ENCODE data around the gene HS3ST5.

HS3ST5 gene

DNA sequence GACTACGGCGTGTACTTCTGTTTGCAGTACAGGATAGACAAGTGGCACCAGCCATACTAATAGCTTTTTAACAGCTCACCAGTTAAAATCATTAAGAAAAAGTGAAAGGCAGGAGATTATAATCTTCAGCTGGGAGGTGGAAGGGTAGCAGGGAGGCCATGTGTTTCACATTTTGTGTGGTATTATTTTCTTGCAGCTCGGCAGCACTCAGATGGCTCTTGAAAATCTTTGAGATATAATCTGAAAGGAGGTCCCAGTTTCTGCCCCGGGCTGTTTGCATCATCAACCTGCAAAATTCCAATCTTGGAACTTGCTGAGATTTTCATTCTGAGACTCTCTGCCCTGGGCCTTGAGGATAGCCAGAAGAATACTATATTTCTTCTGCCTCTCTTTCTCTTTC is 284.4 kb downstream of the HS3ST5 start:
- no peak for TF ChIP-seq TAF1 (IDR thresholded peaks at IDR 0.05; ENCODE audit: borderline replicate concordance, insufficient read depth, low read length)
- TF ChIP-seq SIN3A (IDR thresholded peaks at IDR 0.05; ENCODE audit: borderline replicate concordance, insufficient read depth, low read length) = no peak
- no peak for TF ChIP-seq POLR2AphosphoS5 (IDR thresholded peaks at IDR 0.05; ENCODE audit: low read depth, low read length)
- no peak for TF ChIP-seq REST (IDR thresholded peaks at IDR 0.05; ENCODE audit: insufficient read depth in 1 of 2, low read depth in 2 of 2, low read length in 2 of 2)
- no peak for TF ChIP-seq FOXP2 (optimal IDR thresholded peaks at IDR 0.05; ENCODE audit: borderline replicate concordance, extremely low read depth, extremely low read length, insufficient read depth)

DNA sequence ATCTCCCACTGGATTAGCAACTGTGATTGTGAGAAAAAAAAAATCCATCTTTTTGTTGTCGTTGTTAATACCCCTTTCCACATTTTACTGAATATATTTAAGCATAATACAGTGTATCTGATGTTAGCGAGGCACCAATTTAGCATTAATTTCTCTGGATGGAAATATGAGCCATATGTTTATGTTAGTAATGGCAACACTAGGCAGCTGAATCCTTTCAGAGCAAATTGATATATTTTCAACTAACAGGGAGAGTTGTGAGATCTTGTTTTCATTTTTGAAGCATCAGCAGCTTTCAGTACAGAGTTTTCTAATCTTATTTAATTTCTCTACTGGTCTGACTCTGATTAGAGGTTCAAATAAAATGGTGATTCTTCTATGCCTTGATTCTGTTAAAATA is 287.1 kb downstream of the HS3ST5 start:
- TF ChIP-seq FOXP2 (optimal IDR thresholded peaks at IDR 0.05; ENCODE audit: borderline replicate concordance, extremely low read depth, extremely low read length, insufficient read depth) (no peak), SIN3A (IDR thresholded peaks at IDR 0.05; ENCODE audit: borderline replicate concordance, insufficient read depth, low read length) (no peak), TAF1 (IDR thresholded peaks at IDR 0.05; ENCODE audit: borderline replicate concordance, insufficient read depth, low read length) (no peak), REST (IDR thresholded peaks at IDR 0.05; ENCODE audit: insufficient read depth in 1 of 2, low read depth in 2 of 2, low read length in 2 of 2) (no peak), POLR2AphosphoS5 (IDR thresholded peaks at IDR 0.05; ENCODE audit: low read depth, low read length) (no peak)

DNA sequence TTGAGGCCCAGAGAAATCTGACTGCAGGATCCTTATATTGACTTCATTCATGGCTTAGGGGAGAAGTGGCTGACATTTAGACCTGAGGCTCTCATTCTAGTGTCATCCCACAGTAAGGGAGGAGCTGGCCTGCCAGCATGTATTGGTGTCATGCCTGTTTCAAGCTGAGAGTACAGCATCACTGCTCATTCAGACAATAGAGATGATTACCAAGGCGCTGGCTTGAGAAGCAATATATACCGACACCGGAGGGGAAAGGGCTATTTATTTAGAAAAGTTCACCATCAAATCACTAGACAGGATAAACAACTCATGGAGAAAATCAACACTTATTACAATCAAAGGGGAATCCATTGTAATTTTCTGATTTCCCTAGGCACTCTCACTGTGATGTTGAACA is 287.5 kb downstream of the HS3ST5 start:
- TF ChIP-seq FOXP2 (optimal IDR thresholded peaks at IDR 0.05; ENCODE audit: borderline replicate concordance, extremely low read depth, extremely low read length, insufficient read depth) (no peak), REST (IDR thresholded peaks at IDR 0.05; ENCODE audit: insufficient read depth in 1 of 2, low read depth in 2 of 2, low read length in 2 of 2) (no peak), SIN3A (IDR thresholded peaks at IDR 0.05; ENCODE audit: borderline replicate concordance, insufficient read depth, low read length) (no peak), TAF1 (IDR thresholded peaks at IDR 0.05; ENCODE audit: borderline replicate concordance, insufficient read depth, low read length) (no peak), POLR2AphosphoS5 (IDR thresholded peaks at IDR 0.05; ENCODE audit: low read depth, low read length) (no peak)

DNA sequence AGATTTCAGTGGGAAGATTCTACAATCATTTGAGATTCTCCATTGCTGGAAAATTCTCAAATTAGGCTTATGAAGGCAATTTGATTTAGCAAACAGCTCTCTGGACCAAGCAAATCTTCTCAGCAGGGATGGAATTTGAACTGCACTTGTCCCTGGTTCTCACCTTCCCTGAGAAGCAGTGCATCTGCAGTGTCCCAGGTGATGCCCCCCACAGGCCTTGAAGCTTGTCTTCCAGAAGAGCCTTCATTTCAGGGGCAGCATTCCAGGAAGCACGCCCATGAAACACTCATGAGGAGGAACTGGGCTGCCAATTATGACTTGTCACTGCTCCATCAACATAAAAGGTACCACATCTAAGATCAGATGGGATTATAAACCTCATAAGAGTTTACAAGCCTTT is 289.0 kb downstream of the HS3ST5 start:
- no peak for TF ChIP-seq REST (IDR thresholded peaks at IDR 0.05; ENCODE audit: insufficient read depth in 1 of 2, low read depth in 2 of 2, low read length in 2 of 2)
- TF ChIP-seq SIN3A (IDR thresholded peaks at IDR 0.05; ENCODE audit: borderline replicate concordance, insufficient read depth, low read length) = no peak
- TF ChIP-seq FOXP2 (optimal IDR thresholded peaks at IDR 0.05; ENCODE audit: borderline replicate concordance, extremely low read depth, extremely low read length, insufficient read depth) = no peak
- TF ChIP-seq TAF1 (IDR thresholded peaks at IDR 0.05; ENCODE audit: borderline replicate concordance, insufficient read depth, low read length) = no peak
- no peak for TF ChIP-seq POLR2AphosphoS5 (IDR thresholded peaks at IDR 0.05; ENCODE audit: low read depth, low read length)

- no peak for TF ChIP-seq POLR2AphosphoS5 (IDR thresholded peaks at IDR 0.05; ENCODE audit: low read depth, low read length)
- no peak for TF ChIP-seq TAF1 (IDR thresholded peaks at IDR 0.05; ENCODE audit: borderline replicate concordance, insufficient read depth, low read length)
- no peak for TF ChIP-seq REST (IDR thresholded peaks at IDR 0.05; ENCODE audit: insufficient read depth in 1 of 2, low read depth in 2 of 2, low read length in 2 of 2)
Observed at GRCh38 chr6:114052141-114052540, 290.7 kb downstream of the HS3ST5 start.

All from PFSK-1 (cell line).